ENCODE measurements around the gene GOLIM4. TPM values are rescaled to one million over a fixed set of nuclear protein-coding genes. Genes with fewer than 3 reads are reported as not detected.

Gene GOLIM4
- total RNA-seq, 2 donors from 2014 or later = 21.0 to 32.6 TPM

GRCh38 chr3:168072323-168072650 lies 23.4 kb downstream of the GOLIM4 start:
- Histone ChIP-seq H3K27me3 (no peaks in the 10 kb centered on the region), H3K4me3 (no peak overlapping the region), H3K27ac (no peak overlapping the region), H3K9me3 (no peaks in the 10 kb centered on the region), H3K4me1 (no peaks in the 10 kb centered on the region), H3K36me3 (replicated peaks in 1 of 2; ENCODE audit: insufficient read depth in 1 of 2, low read depth in 2 of 2) (no peaks in the 10 kb centered on the region)
- no peak for ATAC-seq
- DNase-seq = no peak
- intact Hi-C loops (cut with DNase I) = no loop called here
- TF ChIP-seq POLR2A (IDR thresholded peaks at IDR 0.05) = no peak

GRCh38 chr3:168071591-168072322 lies 24.0 kb downstream of the GOLIM4 start:
- H3K9me3 ChIP-seq = no peaks in the 10 kb centered on the region
- WGBS, 2 donors = 76 to 84% methylated on average over 8 of the region's 8 CpGs
- H3K4me3 ChIP-seq = no peak overlapping the region
- H3K4me1 ChIP-seq = no peaks in the 10 kb centered on the region
- H3K27ac ChIP-seq = no peak overlapping the region
- no peaks in the 10 kb centered on the region for H3K36me3 ChIP-seq (replicated peaks in 1 of 2; ENCODE audit: insufficient read depth in 1 of 2, low read depth in 2 of 2)
- no peak for TF ChIP-seq CTCF (IDR thresholded peaks at IDR 0.05)
- no peak for TF ChIP-seq POLR2A (IDR thresholded peaks at IDR 0.05)
- DNase-seq = no peak
- ATAC-seq = no peak
- intact Hi-C loops (cut with DNase I) = no loop called here
- H3K27me3 ChIP-seq = no peaks in the 10 kb centered on the region

- DNase-seq (no peak), ATAC-seq (no peak)
- H3K4me3 ChIP-seq = no peak overlapping the region
- no peaks in the 10 kb centered on the region for H3K36me3 ChIP-seq (replicated peaks in 1 of 2; ENCODE audit: insufficient read depth in 1 of 2, low read depth in 2 of 2)
- H3K27me3 ChIP-seq = no peaks in the 10 kb centered on the region
- TF ChIP-seq POLR2A (IDR thresholded peaks at IDR 0.05) (no peak), CTCF (IDR thresholded peaks at IDR 0.05) (no peak)
- intact Hi-C loops (cut with DNase I) = no loop called here
- H3K27ac ChIP-seq = no peak overlapping the region
- WGBS, 2 donors = 59 to 65% methylated on average over 2 of the region's 2 CpGs
- H3K4me1 ChIP-seq = peaks cover 5% of the 10 kb centered on the region
- no peaks in the 10 kb centered on the region for H3K9me3 ChIP-seq
Observed at GRCh38 chr3:168070919-168071318, 24.8 kb downstream of the GOLIM4 start.

- 79 to 96% methylated on average over 2 of the region's 2 CpGs for WGBS, 2 donors
- Histone ChIP-seq H3K4me3 (no peak overlapping the region), H3K9me3 (no peaks in the 10 kb centered on the region), H3K4me1 (peaks cover 15% of the 10 kb centered on the region), H3K27me3 (no peaks in the 10 kb centered on the region), H3K27ac (no peak overlapping the region), H3K36me3 (replicated peaks in 1 of 2; ENCODE audit: insufficient read depth in 1 of 2, low read depth in 2 of 2) (no peaks in the 10 kb centered on the region)
- TF ChIP-seq CTCF (IDR thresholded peaks at IDR 0.05) (no peak), POLR2A (IDR thresholded peaks at IDR 0.05) (no peak)
- intact Hi-C loops (cut with DNase I) = no loop called here
- ATAC-seq (no peak), DNase-seq (no peak)
Observed at GRCh38 chr3:168068346-168068745, 27.4 kb downstream of the GOLIM4 start.

- no peak for DNase-seq
- H3K9me3 ChIP-seq = no peaks in the 10 kb centered on the region
- H3K27ac ChIP-seq = no peak overlapping the region
- H3K4me1 ChIP-seq = peaks cover 20% of the 10 kb centered on the region
- no peak overlapping the region for H3K4me3 ChIP-seq
- no peaks in the 10 kb centered on the region for H3K36me3 ChIP-seq (replicated peaks in 1 of 2; ENCODE audit: insufficient read depth in 1 of 2, low read depth in 2 of 2)
- TF ChIP-seq POLR2A (IDR thresholded peaks at IDR 0.05) (no peak), CTCF (IDR thresholded peaks at IDR 0.05) (no peak)
- no peaks in the 10 kb centered on the region for H3K27me3 ChIP-seq
- intact Hi-C loops (cut with DNase I) = no loop called here
- ATAC-seq = no peak
Observed at GRCh38 chr3:168066882-168067281, 28.8 kb downstream of the GOLIM4 start.

Data from body of pancreas (tissue), 4 donors.